NK-92 treated with Interleukin-12 subunit alpha and Interleukin-12 subunit beta, amount 100 ng/mL, for 24 hours (cell line): ENCODE measurements around the gene EN2.

Experiments used
- DNase-seq: peaks from one replicate; lab custom pipeline; 2025; lab: John Stamatoyannopoulos, UW

EN2 gene

DNA sequence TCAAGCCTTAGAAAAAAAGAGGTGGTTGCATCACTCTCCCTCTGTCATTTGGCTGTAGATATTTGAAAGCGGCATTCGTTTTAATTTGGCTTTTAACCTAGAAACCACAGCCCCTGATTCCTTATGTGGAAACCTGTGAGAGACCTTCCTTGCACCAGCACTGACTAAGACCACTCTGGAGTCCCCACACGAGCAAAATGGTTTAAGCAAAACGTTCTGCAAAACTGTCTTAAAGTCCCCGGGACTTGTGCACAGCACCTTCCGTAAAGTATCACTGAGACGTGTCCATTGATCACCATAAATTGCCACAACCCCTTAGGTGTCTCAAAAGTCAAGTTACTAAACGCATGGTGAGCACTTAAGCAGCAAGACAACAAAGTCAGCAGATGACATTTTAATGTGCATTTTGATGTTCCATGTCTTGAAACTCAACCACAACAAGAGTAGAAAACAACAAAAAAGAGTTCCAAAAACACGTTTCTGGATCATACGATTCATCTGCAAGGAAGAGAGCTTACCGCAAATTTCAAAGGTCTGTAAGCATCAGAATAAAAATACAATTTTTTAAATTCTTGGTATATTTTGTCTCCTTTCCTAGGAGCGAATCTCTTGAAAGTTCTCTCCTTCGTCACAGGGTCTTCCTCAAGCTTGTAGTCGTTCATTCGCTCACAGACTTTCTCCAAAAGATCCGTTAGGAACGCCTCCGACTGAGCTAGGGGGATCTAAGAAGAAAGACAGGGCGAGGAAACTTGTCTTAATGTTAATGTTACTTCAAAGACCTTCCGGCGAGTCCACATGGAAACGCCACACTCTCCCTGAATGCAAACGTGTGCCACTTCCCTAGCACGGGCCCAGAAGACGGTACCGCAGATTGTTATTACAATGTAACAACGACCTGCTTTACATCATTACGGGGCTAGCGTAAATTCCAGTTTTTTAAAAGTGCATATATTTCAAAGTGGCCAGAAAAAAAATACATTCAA, 50.7 kb downstream of the EN2 start:
- no peak for DNase-seq

DNA sequence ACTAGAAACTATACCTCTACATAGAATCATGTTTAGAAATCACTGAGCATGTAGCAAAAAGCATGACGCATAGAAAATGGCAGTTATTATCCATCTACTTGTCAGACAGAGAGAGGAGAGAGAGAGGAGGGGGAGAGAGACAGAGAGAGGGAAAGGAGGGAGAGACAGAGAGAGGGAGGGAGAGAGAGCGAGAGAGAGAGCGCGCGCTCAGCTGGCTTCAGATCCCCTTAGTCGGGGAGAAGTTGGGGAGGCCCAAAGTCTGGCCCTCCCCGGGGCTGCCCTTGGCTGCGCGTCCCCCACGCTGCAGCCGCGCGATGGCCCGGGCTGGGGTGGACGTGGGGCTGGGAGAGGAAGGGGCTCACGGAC, 51.4 kb downstream of the EN2 start:
- no peak for DNase-seq

DNA sequence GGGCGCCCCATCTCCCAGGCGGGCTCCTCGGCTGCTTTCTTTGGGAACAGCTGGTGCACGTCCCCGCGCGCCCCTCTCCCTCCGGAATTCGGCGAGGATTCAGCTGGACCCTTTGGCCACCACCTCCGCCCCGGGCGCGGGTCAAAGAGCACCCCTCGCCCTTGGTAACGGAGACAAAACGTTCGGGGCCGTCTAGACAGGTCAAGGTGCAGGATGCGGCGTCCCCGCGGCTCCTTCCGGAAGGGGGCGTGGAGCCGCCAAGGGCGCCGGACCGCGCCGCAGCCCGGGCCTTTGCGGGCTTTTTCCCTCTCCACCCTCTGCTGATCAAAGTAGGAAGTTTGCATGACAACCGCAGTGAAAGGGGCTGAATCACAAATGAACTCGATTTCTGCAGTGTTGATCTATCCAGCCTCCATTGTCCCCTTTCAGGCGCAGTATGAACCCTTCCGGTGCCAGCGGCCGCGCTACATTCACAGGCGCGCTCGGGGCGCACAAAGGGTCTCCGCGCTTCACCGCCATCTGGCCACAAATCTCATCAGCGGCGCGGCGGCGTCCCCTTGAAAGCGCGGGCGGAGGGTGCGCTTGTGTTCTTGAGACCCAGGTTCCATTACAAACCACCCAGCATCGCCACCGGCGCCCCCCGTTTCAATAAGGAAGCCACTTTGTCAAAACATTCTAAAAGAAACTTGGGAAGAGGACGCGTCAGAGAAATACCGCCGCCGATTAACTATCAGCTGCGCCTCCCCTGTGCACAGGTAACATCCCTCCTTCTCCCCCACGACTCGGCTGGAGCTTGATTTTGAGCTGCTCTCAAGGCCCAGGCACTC, 52.0 kb downstream of the EN2 start:
- no peak for DNase-seq

DNA sequence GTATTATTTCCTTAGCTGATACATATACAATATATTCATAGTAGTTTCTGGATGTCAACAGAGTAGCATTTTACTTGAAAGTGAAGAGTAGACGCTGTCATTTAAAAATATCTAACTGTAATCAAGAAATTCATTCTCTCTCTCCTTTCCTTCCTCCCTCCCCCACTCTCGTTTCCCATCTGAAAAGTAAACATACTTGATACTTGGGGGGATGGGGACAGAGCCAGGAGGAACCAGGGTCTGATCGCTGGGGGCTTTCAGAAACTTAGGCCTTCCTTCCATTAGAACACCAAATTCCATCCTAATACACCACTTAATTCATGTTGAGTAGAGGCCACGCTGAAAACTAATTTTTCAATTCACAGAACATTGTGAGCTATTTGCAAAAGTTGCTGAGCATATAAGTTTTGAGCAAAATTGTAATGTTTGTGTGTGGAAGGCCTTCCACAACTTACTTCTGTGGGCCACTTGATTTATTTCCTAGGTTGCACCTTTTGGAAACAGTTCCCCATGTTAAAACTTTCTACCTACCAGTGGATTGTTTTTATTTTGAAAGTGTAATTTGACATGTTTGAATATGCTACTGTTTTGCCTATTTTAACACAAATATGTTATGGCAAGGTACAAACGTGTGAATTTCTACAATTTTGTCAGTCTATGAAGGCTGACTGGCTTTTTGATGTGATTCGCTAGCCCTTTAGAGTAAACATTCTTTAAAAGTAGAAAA, 53.2 kb downstream of the EN2 start:
- no peak for DNase-seq

DNA sequence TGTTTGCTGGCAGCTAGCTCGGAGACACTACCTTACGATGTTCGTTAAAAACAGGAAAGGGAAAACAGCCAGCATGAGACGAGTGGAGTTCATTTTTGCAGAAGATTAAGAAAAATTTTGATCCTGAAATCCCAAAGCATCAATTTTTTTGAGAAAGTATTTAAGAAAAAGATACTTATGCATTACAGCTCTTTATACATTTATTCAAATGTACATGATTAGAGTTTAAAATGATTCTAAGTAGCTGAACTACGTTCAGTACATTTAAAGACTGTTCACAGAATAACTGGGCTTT, 53.7 kb downstream of the EN2 start:
- DNase-seq = no peak

DNA sequence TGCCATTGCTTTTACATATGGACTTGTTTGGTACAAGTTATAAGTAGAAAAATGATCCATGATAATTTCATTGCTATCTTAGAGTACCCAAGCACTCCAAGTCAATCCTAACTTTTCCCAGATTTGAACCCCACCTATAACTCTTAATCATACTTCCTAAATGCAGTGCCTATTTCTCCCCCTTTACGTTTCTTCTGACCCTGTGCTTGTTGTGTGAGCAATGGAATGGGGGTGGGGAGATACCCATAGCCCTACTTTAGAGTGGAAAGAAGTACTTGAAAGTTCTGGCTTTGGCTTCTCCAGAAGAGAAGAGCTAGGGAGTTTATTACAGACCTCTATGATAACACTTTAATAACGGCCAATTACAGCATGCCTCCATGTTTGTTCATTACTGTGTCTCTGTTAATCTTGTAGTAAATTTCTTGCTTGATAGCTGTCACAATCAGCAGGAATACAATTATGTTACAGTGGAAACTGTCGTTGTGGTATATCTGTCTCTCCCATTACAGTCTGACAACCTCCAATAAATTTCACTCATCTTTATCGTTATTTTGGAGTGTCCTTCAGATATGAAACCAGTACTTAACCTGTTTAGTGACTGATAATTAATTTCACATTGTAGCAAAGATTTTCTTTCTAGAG, 54.4 kb downstream of the EN2 start:
- DNase-seq = no peak

DNA sequence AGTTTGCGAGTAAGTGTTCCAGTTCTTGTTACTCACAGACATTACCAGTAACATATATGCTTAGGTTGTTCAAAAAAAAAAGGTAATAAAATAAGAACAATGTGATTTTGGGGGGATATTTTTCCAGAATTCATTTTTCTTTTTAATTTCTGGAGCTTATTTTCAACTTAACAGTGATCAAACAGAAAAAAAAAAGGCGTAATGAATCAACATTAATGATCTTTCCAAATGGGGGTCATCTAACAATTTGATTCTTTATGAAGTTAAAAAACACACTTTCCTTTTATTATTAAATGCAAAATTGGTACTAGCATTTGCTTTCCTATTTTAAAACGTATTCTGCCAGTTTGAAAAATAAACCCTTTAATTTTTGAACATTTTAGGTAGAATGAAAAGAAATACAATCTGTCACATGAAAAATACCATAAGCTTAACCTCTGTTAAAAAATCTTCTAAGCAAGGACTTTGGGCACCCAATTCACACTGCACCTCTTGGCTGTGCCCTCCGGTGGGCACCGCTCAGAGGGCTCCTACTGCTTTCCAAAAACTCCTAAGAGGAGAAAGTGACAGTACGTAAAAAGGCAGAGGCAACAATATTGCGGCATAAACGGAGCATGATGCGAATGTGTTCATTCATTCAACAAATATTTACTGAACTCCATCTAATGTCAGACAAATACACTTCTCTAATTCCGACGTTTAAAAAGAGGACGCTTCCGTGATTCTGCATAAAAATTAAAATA, 55.8 kb downstream of the EN2 start:
- DNase-seq = no peak

DNA sequence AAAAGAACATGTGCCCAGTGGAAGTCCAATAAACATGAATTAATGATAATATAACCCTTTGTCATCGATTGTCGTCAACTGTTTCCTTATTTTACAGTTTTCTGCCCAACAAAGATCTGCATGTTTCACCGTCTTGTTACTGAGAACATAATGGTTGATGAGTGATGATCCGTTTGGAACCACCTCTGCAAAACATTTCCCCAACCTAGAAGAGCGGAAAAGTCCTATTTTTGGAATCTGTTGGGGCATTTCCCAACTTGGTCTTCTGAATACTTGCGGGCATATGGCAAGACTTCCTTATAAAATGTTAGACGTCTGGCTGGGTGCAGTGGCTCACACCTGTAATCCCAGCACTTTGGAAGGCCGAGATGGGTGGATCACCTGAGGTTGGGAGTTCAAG, 56.4 kb downstream of the EN2 start:
- DNase-seq = no peak
